ENCODE measurements around the gene PDPN.

PDPN gene

DNA sequence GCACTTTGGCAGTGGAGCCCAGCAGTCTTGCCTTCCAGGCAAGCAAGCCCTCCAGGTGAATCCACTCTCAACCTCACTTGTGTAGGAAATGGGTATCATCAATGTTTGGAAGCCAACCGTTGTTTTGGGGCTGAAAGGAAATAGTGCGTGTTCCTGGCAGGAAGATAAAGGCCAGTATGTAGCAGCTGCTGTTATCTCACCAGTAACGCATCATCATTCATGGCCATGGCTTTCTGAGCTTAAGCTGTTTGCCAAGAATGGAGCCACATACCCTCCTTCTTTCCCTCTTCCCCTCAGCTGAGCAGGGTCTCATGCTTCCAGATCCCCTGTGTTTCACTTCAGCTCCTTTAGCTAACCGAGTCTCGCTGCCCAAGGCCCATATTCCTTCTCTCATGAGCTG is 2.2 kb upstream of the PDPN start:
- no peak for DNase-seq

DNA sequence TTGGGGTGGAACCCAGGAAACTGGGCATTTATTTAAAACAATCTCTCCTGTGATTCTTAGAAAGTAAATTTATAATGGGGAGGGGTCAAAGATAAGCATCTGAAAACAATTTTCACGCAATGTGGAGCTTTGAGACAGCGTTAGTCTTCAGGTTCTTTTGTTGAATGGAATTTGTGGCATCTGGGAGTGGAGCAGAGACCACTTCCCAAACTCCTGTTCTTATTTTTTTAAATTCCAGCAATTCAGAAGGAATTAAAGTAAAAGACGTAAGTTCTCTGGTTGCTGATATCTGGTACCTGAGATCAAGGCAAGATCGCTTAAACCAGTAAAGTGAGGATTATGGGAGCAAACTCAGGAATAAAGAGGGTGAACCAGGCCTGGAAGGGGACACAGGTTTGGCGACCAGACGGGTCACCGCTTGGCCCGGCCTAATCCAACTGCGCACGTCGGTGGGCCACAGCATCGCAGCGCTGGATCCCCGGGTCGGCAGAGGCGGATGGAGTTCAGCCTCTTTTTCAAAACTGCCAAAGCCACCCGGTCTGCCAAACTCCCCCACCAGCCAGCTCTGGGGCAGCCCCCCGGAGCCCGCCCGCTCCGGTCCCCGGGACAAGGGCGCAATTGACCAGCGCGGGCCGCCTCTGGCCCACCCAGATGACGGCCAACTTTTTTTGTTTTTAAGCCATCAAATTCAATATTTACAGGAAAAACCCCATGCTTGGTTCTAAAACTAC is 754 bp upstream of the PDPN start:
- no peak for DNase-seq

DNA sequence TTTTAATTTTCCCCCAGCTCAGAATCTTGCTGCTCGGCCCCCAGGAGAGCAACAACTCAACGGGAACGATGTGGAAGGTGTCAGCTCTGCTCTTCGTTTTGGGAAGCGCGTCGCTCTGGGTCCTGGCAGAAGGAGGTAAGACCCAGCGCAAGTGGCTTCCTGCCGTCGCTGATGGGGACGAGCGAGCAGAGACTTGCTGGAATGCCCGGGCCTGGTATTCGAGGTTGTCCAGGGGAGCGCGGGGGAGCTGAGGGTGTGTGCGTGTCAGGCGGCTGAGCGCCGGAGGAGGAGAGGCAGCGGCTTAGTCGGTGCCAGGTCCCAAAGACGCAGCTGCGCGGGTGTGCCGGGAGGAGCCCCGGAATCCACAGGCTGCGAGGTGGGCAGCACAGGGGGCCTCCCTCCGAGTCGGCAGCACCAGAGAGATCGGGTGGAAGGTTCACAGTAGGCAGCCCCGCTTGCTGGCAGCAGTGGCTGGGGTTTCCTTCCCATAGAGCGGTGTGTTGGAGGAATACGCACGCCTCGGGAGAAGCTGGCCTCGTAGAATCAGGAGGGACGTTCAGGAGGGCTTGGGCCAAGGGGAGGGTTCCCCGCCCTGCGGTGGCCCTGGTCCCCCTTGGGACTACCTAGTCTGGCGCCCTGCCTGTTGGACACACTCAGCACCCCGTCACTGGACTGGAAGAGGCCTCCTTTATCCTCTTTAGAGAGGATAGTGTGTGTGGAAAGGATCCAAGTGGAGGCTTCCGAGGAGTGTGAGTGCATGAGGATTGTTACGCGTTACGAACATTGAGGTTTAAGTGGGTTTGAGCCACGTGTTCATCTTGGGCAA is 547 bp downstream of the PDPN start:
- DNase-seq: no peak

DNA sequence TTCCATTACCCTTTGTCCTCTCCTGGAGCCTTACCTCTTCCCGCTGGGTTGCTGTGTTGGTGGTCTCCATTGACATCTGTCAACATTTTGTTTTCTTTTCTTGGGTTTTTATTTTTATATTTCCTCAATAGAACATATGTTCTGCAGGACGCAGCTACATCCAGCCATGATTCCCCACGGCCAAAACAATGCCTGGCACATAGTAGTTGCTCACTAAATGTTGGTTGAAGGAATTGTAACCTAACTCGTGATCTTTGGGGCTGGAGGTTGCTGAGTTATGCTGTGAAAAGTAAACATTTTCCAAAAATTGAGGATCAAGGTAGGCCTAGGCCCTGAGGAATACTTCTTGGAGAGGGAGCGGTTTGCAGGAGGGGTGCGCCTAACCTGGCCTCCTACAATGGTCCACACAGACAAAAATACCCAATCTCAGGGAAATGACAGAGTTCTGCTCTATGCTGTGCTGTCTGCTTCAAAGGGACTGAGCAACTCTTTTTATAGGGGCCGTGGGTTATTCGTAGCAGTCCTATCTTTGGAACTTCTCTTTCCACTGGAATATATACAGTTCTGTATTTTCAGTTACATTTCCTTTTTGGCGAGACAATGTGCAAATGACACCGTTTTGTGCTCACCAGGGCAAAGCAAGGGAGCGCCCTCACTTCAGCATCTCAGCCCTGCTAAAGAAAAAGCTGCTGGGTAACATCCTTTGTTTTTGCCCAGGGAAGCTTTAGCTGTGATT is 1.4 kb downstream of the PDPN start:
- no peak for DNase-seq

DNA sequence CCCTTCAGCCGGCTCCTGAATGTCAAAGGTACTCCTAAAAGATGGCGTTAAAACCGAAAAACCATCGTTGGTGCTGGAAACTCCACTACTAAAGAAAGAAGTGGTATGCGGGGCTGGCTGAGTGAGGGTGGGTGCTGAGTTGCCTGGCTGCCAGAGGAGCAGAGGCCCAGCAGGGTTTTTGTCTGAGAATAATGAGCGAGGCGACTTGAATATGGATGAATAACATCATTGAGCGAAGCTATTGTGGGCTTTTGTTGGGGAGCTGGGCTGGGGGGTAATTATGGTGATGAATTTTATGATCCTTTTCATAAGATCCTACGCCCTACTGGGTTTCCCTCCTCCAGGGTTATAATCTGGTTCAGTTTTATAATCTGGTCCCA is 2.0 kb downstream of the PDPN start:
- no peak for DNase-seq

DNA sequence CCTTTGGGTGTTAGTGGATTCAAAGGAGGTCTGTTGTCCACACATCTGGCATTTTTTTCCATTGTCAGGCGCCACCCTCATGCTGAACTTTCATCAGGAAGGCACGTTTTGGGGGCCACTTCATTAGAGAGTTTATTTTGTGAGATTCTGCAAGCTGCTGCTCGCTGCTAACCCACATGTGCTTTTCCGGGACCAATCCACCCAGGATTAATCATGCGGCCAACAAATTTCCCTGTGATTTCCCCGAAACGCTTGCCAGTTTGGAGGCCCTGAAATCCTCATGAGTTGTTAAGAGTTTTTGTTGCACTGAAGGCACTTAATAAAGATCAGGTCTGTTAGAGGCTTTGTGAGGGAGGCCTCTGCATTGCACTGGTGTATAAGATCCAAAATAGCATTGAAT is 2.4 kb downstream of the PDPN start:
- no peak for DNase-seq

DNA sequence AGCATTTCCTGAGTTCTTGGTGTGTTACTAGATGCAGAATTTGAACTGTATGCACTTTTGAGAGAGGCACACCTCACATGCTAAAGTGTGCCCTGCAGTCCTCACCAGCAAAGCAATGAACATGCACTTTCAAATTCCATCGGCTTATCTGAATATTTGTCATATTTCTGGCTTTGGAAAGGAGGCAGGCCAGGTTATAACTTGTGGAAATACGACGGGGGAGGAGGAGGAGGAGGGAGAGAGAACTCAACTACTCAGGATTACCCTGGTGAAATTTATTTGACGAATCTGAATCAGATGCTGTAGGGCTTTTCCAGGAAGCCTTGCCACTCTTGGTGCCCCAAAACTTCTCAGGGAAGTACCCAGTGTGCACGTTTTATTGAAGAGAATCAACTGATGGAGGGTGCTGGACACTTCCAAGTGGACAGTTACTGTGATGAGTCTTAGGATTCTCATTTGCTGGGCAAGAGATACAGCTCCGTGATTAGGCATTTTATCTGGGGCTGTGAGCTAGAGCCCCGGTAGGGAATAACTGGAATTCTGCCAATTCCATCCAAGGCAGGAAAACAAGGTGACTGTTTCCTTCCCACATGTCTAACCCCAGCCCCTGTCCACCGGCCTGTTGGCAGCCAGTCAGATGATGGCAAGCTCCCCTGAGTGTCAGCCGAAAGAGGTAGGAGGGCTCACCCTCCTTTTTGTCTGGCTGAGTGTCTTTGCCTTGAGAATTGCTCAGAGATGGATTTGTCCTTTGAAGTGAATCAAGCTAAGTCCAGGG is 3.8 kb downstream of the PDPN start:
- DNase-seq: no peak

DNA sequence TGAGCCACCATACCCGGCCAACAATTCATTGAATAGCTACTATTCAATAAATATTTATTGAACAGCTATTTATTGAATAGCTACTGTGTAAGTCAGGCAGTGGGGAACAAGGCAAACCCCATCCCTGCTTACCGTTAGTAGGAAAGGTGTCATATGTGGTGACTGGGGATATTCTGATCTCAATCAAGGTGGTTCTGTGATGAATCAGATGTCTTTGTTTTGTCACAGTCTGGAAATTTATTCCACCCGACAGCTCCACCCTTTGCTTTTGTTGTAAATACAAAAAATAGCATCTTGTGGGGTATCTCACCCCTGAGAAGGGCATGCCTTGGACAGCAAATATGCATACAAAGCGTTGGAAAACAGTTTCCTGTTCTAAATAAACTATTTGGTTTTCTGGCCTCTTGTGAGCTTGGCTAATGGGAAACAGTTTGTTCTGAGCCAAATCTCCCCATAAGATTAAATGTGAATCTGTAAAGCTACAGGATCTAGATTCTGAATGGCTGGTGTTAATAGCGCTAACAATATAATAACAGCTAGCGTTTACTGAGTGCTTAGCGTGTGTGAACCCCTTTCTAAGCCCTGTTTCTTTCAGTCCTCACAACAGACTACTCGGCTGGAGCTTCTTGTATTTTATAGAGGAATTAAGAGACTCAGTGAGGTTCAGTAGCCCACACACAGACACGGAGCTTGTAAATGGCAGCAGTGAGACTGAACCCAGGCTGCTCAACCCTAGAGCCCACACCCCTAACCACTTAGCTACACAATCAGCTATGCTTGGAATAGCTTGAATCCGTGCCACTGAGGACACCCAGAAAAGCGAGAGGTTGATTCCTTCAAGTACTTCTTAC is 5.5 kb downstream of the PDPN start:
- DNase-seq: no peak

DNA sequence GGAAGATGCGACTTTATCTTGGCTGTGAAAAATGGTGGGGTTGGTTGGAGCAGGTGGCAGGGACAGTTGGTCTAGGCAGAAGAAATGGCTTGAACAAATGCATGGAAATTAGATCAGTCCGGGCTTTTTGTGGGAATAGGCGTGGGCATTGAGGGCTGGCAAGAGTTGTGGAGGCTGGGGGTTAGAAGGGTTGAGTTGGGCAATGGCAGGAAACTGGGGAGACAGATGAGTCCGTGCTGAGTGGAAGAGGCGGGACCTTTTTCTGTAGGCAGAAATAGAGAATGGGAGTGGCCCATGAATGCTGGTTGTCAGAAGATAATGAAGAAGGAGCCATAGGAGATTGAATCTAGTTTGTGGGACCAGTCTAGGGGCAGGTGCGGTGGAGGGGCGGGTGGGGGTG is 6.9 kb downstream of the PDPN start:
- DNase-seq: no peak

DNA sequence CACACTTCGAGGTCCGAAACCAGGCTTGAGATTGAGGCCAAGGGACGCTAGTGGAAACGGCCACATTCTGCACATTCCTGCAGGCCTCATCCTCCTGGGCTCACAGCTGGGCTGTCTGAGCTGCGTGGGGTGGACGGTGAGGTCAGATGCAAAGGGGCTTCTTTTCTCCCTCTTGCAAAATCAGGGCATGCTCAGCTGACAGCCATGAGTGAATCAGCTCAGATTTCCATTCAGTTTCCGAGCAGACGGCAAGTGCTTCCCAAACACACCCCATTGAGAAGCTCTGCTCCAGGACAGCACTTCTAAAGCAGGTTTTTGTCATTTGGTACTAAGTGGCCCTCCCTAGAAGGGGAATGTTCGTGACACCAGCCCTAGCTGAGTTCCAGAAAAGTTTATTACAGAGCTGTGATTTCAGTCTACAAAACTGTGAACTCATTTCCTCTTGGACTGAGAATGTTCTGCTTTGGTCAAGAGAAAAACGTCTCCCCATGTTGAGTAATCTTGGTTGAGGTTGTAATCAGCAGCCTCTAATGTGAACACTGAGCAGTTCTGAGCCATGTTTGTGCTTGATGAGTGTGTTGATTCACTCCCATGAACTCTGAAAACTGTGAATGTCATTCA is 10.0 kb downstream of the PDPN start:
- DNase-seq: no peak

DNA sequence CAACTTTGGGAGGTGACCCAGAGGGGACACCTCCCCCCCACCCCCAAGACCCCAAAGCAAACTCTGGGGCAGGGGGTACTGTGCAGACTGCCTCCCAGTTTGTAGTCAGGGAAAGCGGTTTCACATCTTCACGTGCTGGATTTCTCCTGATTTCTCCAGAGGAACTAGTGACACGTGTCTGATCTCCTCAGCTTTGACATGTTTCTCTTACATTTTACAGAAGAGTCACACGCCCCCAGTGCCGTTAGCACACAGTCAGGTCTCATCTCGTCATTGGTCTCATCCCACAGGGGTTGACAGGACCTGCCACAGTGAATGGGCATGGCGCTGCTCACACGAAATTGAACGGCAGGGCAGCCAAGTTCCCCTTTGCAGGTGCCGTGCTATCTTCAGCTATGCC is 11.8 kb downstream of the PDPN start:
- DNase-seq: no peak

DNA sequence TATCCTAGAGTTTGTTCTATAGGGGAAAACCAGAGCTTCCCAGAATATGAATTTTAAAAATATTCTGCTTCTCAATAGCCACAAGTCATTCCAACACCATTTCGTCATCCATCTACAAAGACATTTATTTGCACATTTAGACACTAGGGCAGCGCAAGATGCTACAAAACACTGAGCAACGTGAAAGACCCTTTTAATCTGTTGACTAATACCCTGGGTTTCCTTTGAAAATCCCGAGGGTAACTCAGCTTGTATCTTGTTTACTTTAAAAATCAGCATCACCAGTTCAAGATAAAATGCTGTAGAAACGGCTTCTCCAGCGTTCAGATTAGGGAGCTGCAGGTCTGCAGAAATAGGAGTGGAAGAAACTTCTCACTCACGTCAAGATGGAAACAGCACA is 13.5 kb downstream of the PDPN start:
- DNase-seq: no peak

DNA sequence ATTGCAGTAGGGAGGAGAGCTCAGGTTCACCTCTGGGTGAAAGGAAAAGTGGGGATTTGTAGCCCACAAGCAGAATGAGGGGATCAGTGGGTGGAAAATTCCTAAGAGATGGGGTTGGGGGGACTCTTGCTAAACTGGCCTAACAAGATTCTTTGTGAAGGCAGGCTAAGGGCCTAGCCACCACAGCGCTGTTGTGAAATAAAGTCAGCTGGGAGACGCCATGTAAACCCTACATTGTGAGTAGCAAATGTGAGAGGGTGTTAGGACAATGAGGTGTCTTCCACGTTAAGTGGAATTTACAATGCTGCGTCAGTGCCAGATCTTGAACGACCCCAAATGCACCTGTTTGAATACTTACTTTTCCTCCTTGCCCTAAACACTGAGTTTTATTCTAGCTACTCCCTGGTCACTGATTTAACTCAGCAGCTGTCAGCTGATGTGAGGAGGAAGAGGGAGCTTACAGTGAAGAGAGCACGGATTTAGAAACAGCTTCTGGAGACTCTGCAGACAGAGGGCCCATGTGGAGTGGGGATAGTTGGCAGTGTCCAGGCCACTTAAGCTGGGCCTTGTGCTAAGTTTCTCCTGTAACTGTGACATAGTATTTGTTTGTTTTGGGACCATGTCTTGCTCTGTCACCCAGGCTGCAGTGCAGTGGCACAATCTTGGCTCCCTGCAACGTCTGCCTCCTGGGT is 17.3 kb downstream of the PDPN start:
- no peak for DNase-seq

DNA sequence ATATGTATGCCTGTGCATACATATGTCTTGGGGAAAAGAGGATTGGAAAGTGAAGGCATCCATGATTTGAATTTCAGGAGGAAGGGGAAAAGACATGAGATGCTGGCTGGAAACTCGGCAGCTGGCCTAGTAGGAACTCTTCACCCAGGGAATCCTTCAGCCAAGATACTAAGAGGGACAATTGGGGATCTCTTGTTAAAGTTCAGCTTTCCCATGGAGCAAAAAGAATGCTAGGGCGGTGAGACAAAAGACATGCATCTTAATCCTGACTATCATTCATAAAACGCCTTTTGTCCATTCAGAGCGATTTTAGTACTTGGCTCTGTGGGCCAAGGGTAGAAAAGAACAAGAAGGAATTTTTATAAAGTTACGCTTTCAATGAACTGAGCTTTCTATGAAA is 20.5 kb downstream of the PDPN start:
- DNase-seq: no peak

DNA sequence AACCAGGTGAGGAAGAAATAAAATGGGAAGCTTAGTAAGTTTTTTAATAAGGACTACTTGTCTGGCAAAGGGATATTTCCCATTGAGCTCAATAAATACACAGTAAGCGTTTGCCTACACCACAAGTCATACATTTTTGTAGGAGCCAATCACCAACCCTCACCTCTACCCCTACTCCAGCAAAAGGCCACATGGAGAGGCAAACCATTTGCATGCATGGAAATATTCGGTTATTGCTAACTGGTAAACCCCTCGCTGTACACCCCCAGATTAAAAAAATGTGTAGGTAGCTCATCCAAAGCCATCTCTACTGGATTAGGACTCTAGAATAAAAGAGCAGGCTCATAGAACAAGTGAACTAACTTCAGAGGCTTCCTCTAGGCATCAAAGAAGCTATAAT is 21.1 kb downstream of the PDPN start:
- no peak for DNase-seq

DNA sequence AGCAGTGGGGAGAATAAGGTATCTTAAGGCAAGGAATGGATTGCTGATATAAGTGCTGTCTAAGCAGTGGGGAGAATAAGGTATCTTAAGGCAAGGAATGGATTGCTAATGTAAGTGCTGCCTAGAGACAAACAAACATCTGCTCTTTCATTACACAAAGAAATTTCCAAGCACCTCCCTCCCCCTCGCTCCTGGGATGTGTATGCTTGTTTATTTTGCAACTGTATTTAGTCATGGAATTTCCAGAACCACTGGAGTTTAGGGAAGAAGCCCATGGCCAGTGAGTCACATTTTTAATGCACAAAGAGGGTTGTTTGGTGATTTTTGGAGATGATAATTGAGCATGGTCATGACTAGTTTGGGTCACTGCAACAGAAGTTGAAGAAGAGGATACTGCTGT is 21.5 kb downstream of the PDPN start:
- DNase-seq: no peak

DNA sequence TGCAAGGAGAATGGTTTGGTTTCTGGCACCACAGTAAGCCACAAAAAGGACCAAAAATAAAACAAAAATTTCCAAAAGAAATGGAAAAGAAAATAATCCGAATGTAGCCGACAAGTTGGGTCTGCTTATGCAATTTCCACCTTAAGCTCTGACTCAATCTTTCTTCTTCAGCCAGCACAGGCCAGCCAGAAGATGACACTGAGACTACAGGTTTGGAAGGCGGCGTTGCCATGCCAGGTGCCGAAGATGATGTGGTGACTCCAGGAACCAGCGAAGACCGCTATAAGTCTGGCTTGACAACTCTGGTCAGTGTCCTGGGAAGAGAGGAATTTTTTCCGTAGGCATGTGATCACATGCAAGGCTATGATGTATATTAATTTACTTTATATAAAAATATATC is 23.4 kb downstream of the PDPN start:
- DNase-seq: no peak

DNA sequence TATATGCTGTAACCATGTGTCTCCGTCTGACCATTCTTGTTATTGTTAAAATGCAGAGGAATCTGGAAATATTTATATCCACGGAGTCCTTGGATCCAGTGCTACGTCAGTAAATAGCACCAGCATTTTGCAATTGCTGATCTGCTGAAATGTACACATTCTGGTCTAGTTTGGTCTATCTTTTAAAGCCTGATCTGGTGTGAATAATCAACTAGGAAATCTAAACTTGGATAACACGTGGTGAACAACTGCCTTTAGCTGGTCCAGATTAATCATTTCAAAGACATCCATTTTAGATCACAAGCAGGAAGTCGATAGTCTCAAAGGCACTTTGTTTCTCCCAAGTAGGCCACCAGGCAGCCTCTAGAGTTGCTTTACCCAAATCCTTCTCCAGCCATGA is 32.6 kb downstream of the PDPN start:
- no peak for DNase-seq

DNA sequence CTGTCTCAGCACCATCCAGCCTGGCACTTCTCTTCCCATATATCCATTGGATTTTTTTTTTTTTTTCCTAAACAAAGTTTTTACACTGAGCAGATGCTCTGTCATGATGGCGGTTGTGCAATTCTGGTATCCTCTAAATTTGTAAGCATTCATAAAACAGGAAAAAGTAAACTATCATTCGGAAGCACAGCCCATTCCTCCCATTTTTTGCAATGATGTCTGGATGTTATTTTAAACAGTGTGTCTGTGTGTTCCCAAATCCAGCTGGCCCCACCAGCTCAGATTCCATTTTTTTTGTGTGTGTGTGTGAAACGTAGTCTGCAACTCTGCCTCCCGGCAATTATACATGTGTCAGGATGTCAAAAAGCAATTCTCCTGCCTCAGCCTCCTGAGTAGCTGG is 33.5 kb downstream of the PDPN start:
- DNase-seq: no peak

DNA sequence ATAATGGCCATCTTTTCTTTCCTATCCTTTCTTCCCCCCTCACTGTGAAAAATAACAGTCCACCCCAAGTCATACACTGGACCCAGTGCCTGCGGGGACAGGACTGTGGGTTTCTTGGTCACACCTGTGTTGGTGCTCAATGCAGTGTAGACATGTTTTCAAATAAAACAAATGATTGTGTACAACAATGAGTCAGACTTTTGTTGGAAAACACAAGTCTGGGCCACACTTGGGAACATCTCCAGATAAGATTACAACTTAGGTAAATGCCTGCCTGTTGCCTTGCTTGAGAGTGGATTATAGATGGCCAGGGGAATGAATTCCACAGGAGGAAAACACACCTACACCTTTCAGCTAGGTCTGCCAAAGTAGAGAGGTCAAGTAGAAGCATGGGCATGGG is 34.1 kb downstream of the PDPN start:
- no peak for DNase-seq

DNA sequence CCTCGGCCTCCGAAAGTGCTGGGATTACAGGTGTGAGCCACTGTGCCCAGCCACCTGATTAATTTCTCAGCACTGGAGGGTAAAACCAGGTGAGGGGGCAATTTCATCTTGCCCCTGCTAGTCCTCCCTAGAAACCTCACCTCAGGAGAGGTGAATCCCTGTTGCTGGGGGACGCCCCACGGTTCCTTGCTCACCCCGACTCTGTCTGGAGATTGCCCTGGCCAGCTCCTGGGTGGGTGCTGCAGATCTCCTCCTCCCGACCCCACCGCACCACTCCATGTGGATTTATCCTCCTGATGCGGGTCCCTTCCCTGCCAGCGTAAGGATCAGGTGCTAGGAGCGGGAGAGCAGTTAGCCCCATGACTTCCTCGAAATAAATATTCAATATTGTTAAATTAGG is 34.9 kb downstream of the PDPN start:
- DNase-seq: no peak

All from activated CD4-positive, alpha-beta T cell treated with anti-CD3 and anti-CD28 coated beads for 4 hours (primary cell).